B cell (primary cell): ENCODE measurements around the gene C12orf75. TPM values are rescaled to one million over a fixed set of nuclear protein-coding genes. Genes with fewer than 3 reads are reported as not detected.

ENCODE experiments used
- ATAC-seq: fragments of 200-7000 bp; cut with Tn5 transposase; one replicate; pipeline ENCODE4 v1.10.0; 2021; ENCODE audit warnings: low read depth, mild to moderate bottlenecking, moderate number of reproducible peaks, moderate library complexity
- CTCF ChIA-PET: fragments of 350-600 bp; sonication (Branson Sonifier 250); formaldehyde crosslinking; loops from one replicate; lab custom pipeline; 2021; ENCODE audit warnings: antibody characterized with exemption, inconsistent platforms; lab: Charles Lee
- POLR2A ChIA-PET: fragments of 350-600 bp; sonication (Branson Sonifier 250); formaldehyde crosslinking; loops from one replicate; lab custom pipeline; 2021; ENCODE audit warnings: antibody characterized with exemption; lab: Charles Lee
- DNase-seq: peaks from one replicate; pipeline ENCODE4 v3.0.0; 2013
- H2AFZ ChIP-seq: 2 replicates; pipeline ENCODE4 v1.6.1; 2012; ENCODE audit warnings: mild to moderate bottlenecking, low read depth, low read length; ENCODE audit not compliant: insufficient read depth, poor library complexity, severe bottlenecking
- H3K27ac ChIP-seq, 2 donors: 1 replicate in 1 of 2; 2 replicates in 1 of 2; pipeline ENCODE4 v1.5.1; 2012 to 2013; ENCODE audit warnings: low read length in 2 of 2, mild to moderate bottlenecking in 2 of 2, moderate library complexity in 1 of 2
- H3K27me3 ChIP-seq, 4 experiments: fragments of 200-600 bp in 1 of 4; sonication (generic) in 1 of 4; replicated peaks in 1 of 4; 1 replicate in 2 of 4; 2 replicates in 2 of 4; pipeline versions ENCODE4 v1.6.1 to v1.7.0; 2013 to 2016; ENCODE audit warnings: low read length in 3 of 4, mild to moderate bottlenecking in 2 of 4, mixed read lengths in 1 of 4, moderate library complexity in 1 of 4; ENCODE audit not compliant: insufficient read depth in 4 of 4, control insufficient read depth in 3 of 4; ENCODE audit errors: control extremely low read depth in 1 of 4
- H3K36me3 ChIP-seq, 2 experiments: replicated peaks in 1 of 2; 1 replicate in 1 of 2; 2 replicates in 1 of 2; pipeline versions ENCODE4 v1.6.1 to v1.7.1; 2013; ENCODE audit warnings: low read length in 1 of 2; ENCODE audit not compliant: insufficient read depth in 2 of 2, control insufficient read depth in 1 of 2; ENCODE audit errors: control extremely low read depth in 1 of 2, extremely low read depth in 1 of 2
- H3K4me1 ChIP-seq, 2 donors: fragments of 200-600 bp in 1 of 2; sonication (generic) in 1 of 2; 1 replicate in 1 of 2; 2 replicates in 1 of 2; pipeline versions ENCODE4 v1.5.1 to v1.6.1; 2013 to 2017; ENCODE audit warnings: low read length in 2 of 2; ENCODE audit not compliant: control insufficient read depth in 2 of 2, insufficient read depth in 2 of 2
- H3K4me2 ChIP-seq: replicated peaks from 2 replicates; pipeline ENCODE3; 2012; ENCODE audit warnings: mild to moderate bottlenecking, low read depth, low read length; ENCODE audit not compliant: poor library complexity, severe bottlenecking
- H3K4me3 ChIP-seq, 5 experiments: fragments of 200-600 bp in 1 of 5; sonication (generic) in 1 of 5; 1 replicate in 3 of 5; 2 replicates in 2 of 5; pipeline versions ENCODE4 v1.5.1 to v1.7.0; 2011 to 2016; ENCODE audit warnings: low read length in 4 of 5, mild to moderate bottlenecking in 4 of 5, low read depth in 2 of 5, control low read depth in 1 of 5, moderate library complexity in 1 of 5; ENCODE audit not compliant: insufficient read depth in 1 of 5; ENCODE audit errors: control extremely low read depth in 1 of 5, extremely low read depth in 1 of 5
- H3K79me2 ChIP-seq: fragments of 200-600 bp; sonication (generic); one replicate; pipeline ENCODE4 v1.6.0; 2016; ENCODE audit warnings: low read length; ENCODE audit not compliant: control insufficient read depth, insufficient read depth
- H3K9ac ChIP-seq: fragments of 200-600 bp; sonication (generic); 2 replicates; pipeline ENCODE4 v1.6.1; 2017; ENCODE audit warnings: mild to moderate bottlenecking, low read length, moderate library complexity
- H3K9me3 ChIP-seq, 3 donors: one replicate each; pipeline versions ENCODE4 v1.6.1 to v1.7.1; 2013; ENCODE audit warnings: low read length in 2 of 3; ENCODE audit not compliant: control insufficient read depth in 2 of 3, insufficient read depth in 1 of 3; ENCODE audit errors: control extremely low read depth in 1 of 3
- H4K20me1 ChIP-seq: 2 replicates; pipeline ENCODE4 v1.6.0; 2012; ENCODE audit warnings: mild to moderate bottlenecking, low read length; ENCODE audit not compliant: insufficient read depth, control insufficient read depth, poor library complexity, severe bottlenecking
- H3K27ac Mint-ChIP-seq: one replicate; pipeline ENCODE4 v1.8.0; 2021; ENCODE audit warnings: mixed read lengths
- H3K27me3 Mint-ChIP-seq: one replicate; pipeline ENCODE4 v1.8.0; 2021; ENCODE audit warnings: mixed read lengths
- H3K4me1 Mint-ChIP-seq: one replicate; pipeline ENCODE4 v1.8.0; 2021; ENCODE audit warnings: mixed read lengths
- H3K4me3 Mint-ChIP-seq: one replicate; pipeline ENCODE4 v1.8.0; 2021; ENCODE audit warnings: mixed read lengths
- H3K9me3 Mint-ChIP-seq: one replicate; pipeline ENCODE4 v1.8.0; 2022; ENCODE audit warnings: mixed read lengths; ENCODE audit not compliant: insufficient read depth
- CTCF ChIP-seq: fragments of 200-600 bp; IDR thresholded peaks from one replicate; pipeline ENCODE4 v1.8.0; 2022; ENCODE audit warnings: antibody characterized with exemption, mild to moderate bottlenecking
- EZH2 ChIP-seq: IDR thresholded peaks from 2 replicates; pipeline ENCODE4 v1.6.1; 2012; ENCODE audit warnings: borderline replicate concordance, low read depth, mild to moderate bottlenecking, moderate library complexity, low read length; ENCODE audit not compliant: insufficient read depth, poor library complexity, severe bottlenecking
- WGBS: methylation state at CpG from one replicate; pipeline ENCODE4 v1.1.5; 2013; ENCODE audit warnings: missing lambda C conversion rate; ENCODE audit not compliant: insufficient coverage; 5-methylcytosine and 5-hydroxymethylcytosine counted together
- intact Hi-C: fragments of 100-400 bp; cut with micrococcal nuclease; formaldehyde crosslinking; loops from one replicate; pipeline ENCODE4 v1.10.0; 2022
- polyA plus RNA-seq: library from polyadenylated mRNA; depleted of rRNA; stranded (reverse); fragments of >200 nt; gene quantifications from 2 replicates; pipeline ENCODE4 v1.2.3, GENCODE V29; 2012
- total RNA-seq, 2 donors: library from RNA; stranded (reverse); fragments of 120-200 nt in 1 of 2; gene quantifications; 1 replicate in 1 of 2; 2 replicates in 1 of 2; pipeline versions ENCODE4 v1.2.3 to v1.2.4, GENCODE V29; 2013 to 2022

The C12orf75 gene
- total and polyA plus RNA-seq, 2 donors (not counting 1 experiment from before 2014, with no cell fraction given): 8.5 to 12.9 TPM

- H3K9ac ChIP-seq: no peak overlapping the region
- no peak overlapping the region for H3K27ac ChIP-seq
- H3K36me3 ChIP-seq: no peaks in the 10 kb centered on the region
- CTCF ChIA-PET: interaction anchor here (1.0 to 5.5 kb wide), 2 partner anchors 719 to 806 kb away, joined by 3 to 88 read pairs; partner anchors contain the start of gene NUAK1
- no CpG with 5 or more reads among the region's 4 CpGs for WGBS
- no peak overlapping the region for H2AFZ ChIP-seq
- H3K27ac Mint-ChIP-seq: no peak overlapping the region
- intact Hi-C loops: no loop called here
- no peak overlapping the region for H3K4me3 ChIP-seq
- no peaks in the 10 kb centered on the region for H3K79me2 ChIP-seq
- ATAC-seq (no peak), DNase-seq (no peak)
- H3K27me3 ChIP-seq: peaks cover 0 to 2% (median 0%) of the 10 kb centered on the region in 4 experiments
- no peaks in the 10 kb centered on the region for H4K20me1 ChIP-seq
- H3K9me3 Mint-ChIP-seq: no peaks in the 10 kb centered on the region
- no peaks in the 10 kb centered on the region for H3K4me1 ChIP-seq
- TF ChIP-seq EZH2: no peak
- TF ChIP-seq CTCF: no peak
- H3K27me3 Mint-ChIP-seq: peaks cover 22% of the 10 kb centered on the region
- no peak overlapping the region for H3K4me2 ChIP-seq
- H3K4me1 Mint-ChIP-seq: no peaks in the 10 kb centered on the region
- POLR2A ChIA-PET: no interaction called here
- H3K4me3 Mint-ChIP-seq: no peak overlapping the region
- no peaks in the 10 kb centered on the region for H3K9me3 ChIP-seq
Measured at GRCh38 chr12:105417732-105418131, 87.2 kb downstream of the C12orf75 start.

- TF ChIP-seq EZH2: no peak
- no peaks in the 10 kb centered on the region for H3K9me3 Mint-ChIP-seq
- POLR2A ChIA-PET: no interaction called here
- Histone ChIP-seq H3K9ac (no peak overlapping the region), H3K27ac (no peak overlapping the region), H3K36me3 (no peaks in the 10 kb centered on the region), H3K79me2 (no peaks in the 10 kb centered on the region), H3K9me3 (no peaks in the 10 kb centered on the region), H3K4me2 (no peak overlapping the region), H3K4me1 (no peaks in the 10 kb centered on the region), H3K27me3 (peaks cover 0 to 2% (median 0%) of the 10 kb centered on the region in 4 experiments), H3K4me3 (no peak overlapping the region), H2AFZ (no peak overlapping the region), H4K20me1 (no peaks in the 10 kb centered on the region)
- intact Hi-C loops: no loop called here
- no peaks in the 10 kb centered on the region for H3K4me1 Mint-ChIP-seq
- ATAC-seq: no peak
- H3K27ac Mint-ChIP-seq: no peak overlapping the region
- no peak for DNase-seq
- peaks cover 22% of the 10 kb centered on the region for H3K27me3 Mint-ChIP-seq
- CTCF ChIA-PET: interaction anchor here (0.7 to 5.5 kb wide), 3 partner anchors 23 to 805 kb away, joined by 3 to 88 read pairs (median 3); partner anchors contain the start of gene NUAK1
- no peak overlapping the region for H3K4me3 Mint-ChIP-seq
- 86% methylated on average over 3 of the region's 5 CpGs for WGBS
Measured at GRCh38 chr12:105418229-105418628, 87.7 kb downstream of the C12orf75 start.
